Transverse colon (tissue), 4 donors: Measurements from ENCODE around the gene CCR5AS.
"Not testable (repeated sequence)": the region's sequence is repeated elsewhere in the genome, so short reads cannot be mapped to it uniquely, and the experiment has no call there.

Experiments
- CTCF ChIP-seq, 5 experiments: fragments of 200-600 bp in 3 of 5; fragments of 450-650 bp in 2 of 5; sonication (generic) in 3 of 5; IDR thresholded peaks; 1 replicate in 2 of 5; 2 replicates in 3 of 5; pipeline ENCODE4 v1.5.1; 2016 to 2017; ENCODE audit warnings: antibody characterized with exemption in 5 of 5, inconsistent platforms in 3 of 5, mild to moderate bottlenecking in 2 of 5, moderate library complexity in 1 of 5
- POLR2A ChIP-seq: fragments of 450-650 bp; IDR thresholded peaks from one replicate; pipeline ENCODE4 v1.6.1; 2016; ENCODE audit warnings: antibody characterized with exemption, mild to moderate bottlenecking, moderate library complexity
- POLR2AphosphoS5 ChIP-seq, 3 donors: sonication (generic); formaldehyde crosslinking; IDR thresholded peaks; one replicate each; pipeline ENCODE4 v1.6.1; 2016; ENCODE audit warnings: antibody characterized with exemption in 3 of 3

- TF ChIP-seq POLR2A; CTCF (IDR thresholded peaks at IDR 0.05); POLR2AphosphoS5 (IDR thresholded peaks at IDR 0.05): not testable (repeated sequence)
These were observed 26.3 kb upstream of the CCR5AS start for GRCh38 chr3:46433118-46433517.
